Tibial artery (tissue), 4 donors: ENCODE data around the gene DRD2.

Experiments used
- DNase-seq, 2 donors: peaks; one replicate each; pipeline ENCODE4 v3.0.0-alpha.2; 2019
- H3K27ac ChIP-seq, 2 donors: fragments of 200-600 bp; sonication (generic) in 1 of 2; 1 replicate in 1 of 2; 2 replicates in 1 of 2; pipeline ENCODE4 v1.5.1; 2018 to 2019; ENCODE audit warnings: mild to moderate bottlenecking in 1 of 2
- H3K27me3 ChIP-seq, 2 donors: fragments of 200-600 bp; sonication (generic) in 1 of 2; one replicate each; pipeline versions ENCODE4 v1.5.1 to v1.6.0; 2016 to 2019
- H3K36me3 ChIP-seq, 3 donors: fragments of 200-600 bp; sonication (generic) in 2 of 3; one replicate each; pipeline ENCODE4 v1.5.1; 2016 to 2019; ENCODE audit warnings: mild to moderate bottlenecking in 2 of 3
- H3K4me1 ChIP-seq, 4 donors: fragments of 200-600 bp; sonication (generic) in 2 of 4; 1 replicate in 3 of 4; 2 replicates in 1 of 4; pipeline ENCODE4 v1.5.1; 2016 to 2019
- H3K4me3 ChIP-seq, 2 donors: fragments of 200-600 bp; sonication (generic) in 1 of 2; 1 replicate in 1 of 2; 2 replicates in 1 of 2; pipeline ENCODE4 v1.5.1; 2018 to 2019; ENCODE audit warnings: mild to moderate bottlenecking in 2 of 2
- H3K9me3 ChIP-seq, 3 donors: fragments of 200-600 bp; sonication (generic) in 1 of 3; one replicate each; pipeline ENCODE4 v1.5.1; 2016 to 2019
- CTCF ChIP-seq, 2 experiments: fragments of 200-600 bp in 1 of 2; fragments of 450-650 bp in 1 of 2; IDR thresholded peaks; one replicate each; pipeline ENCODE4 v1.5.1; 2017 to 2019; ENCODE audit warnings: antibody characterized with exemption in 2 of 2, mild to moderate bottlenecking in 1 of 2, moderate library complexity in 1 of 2
- intact Hi-C: fragments of 100-400 bp; cut with DNase I; formaldehyde crosslinking; loops from one replicate; pipeline ENCODE4 v1.15.0; 2023; ENCODE audit warnings: low total_unique reads

DRD2 gene

GRCh38 chr11:113405724-113406478 lies 69.3 kb downstream of the DRD2 start:
- Histone ChIP-seq H3K36me3 (no peaks in the 10 kb centered on the region), H3K4me3 (no peak overlapping the region), H3K9me3 (no peaks in the 10 kb centered on the region), H3K27ac (no peak overlapping the region), H3K4me1 (peaks cover 0 to 7% (median 0%) of the 10 kb centered on the region in 4 donors), H3K27me3 (no peaks in the 10 kb centered on the region)
- TF ChIP-seq CTCF (IDR thresholded peaks at IDR 0.05): no peak
- intact Hi-C loops: no loop called here
- no peak for DNase-seq

GRCh38 chr11:113404859-113405430 lies 70.3 kb downstream of the DRD2 start:
- Histone ChIP-seq H3K27me3 (no peaks in the 10 kb centered on the region), H3K27ac (no peak overlapping the region), H3K4me1 (peaks cover 0 to 7% (median 0%) of the 10 kb centered on the region in 4 donors), H3K36me3 (no peaks in the 10 kb centered on the region), H3K4me3 (no peak overlapping the region), H3K9me3 (no peaks in the 10 kb centered on the region)
- intact Hi-C loops: no loop called here
- no peak for TF ChIP-seq CTCF (IDR thresholded peaks at IDR 0.05)
- no peak for DNase-seq

GRCh38 chr11:113401718-113402117 lies 73.5 kb downstream of the DRD2 start:
- intact Hi-C loops: no loop called here

GRCh38 chr11:113400631-113401230 lies 74.5 kb downstream of the DRD2 start:
- no peaks in the 10 kb centered on the region for H3K27me3 ChIP-seq
- peaks cover 0 to 9% (median 0%) of the 10 kb centered on the region in 3 donors for H3K36me3 ChIP-seq
- intact Hi-C loops: no loop called here
- H3K4me1 ChIP-seq: peaks cover 0 to 7% (median 0%) of the 10 kb centered on the region in 4 donors
- no peak overlapping the region for H3K4me3 ChIP-seq
- DNase-seq: peak in 1 of 2 donors; percentile 34
- H3K9me3 ChIP-seq: no peaks in the 10 kb centered on the region
- H3K27ac ChIP-seq: no peak overlapping the region
- TF ChIP-seq CTCF (IDR thresholded peaks at IDR 0.05): no peak

More at GRCh38 chr11:113401718-113402117, 73.5 kb downstream of the DRD2 start:
- peaks cover 0 to 7% (median 0%) of the 10 kb centered on the region in 4 donors for H3K4me1 ChIP-seq
- H3K27me3 ChIP-seq: no peaks in the 10 kb centered on the region
- TF ChIP-seq CTCF (IDR thresholded peaks at IDR 0.05): no peak
- H3K27ac ChIP-seq: no peak overlapping the region
- H3K36me3 ChIP-seq: peaks cover 0 to 9% (median 0%) of the 10 kb centered on the region in 3 donors
- H3K9me3 ChIP-seq: no peaks in the 10 kb centered on the region
- H3K4me3 ChIP-seq: no peak overlapping the region
- DNase-seq: peak; percentile 37 to 70

- no peaks in the 10 kb centered on the region for H3K27me3 ChIP-seq
- H3K27ac ChIP-seq: no peak overlapping the region
- no peak for TF ChIP-seq CTCF (IDR thresholded peaks at IDR 0.05)
- peaks cover 0 to 9% (median 0%) of the 10 kb centered on the region in 3 donors for H3K36me3 ChIP-seq
- intact Hi-C loops: no loop called here
- peaks cover 0 to 7% (median 0%) of the 10 kb centered on the region in 4 donors for H3K4me1 ChIP-seq
- no peak overlapping the region for H3K4me3 ChIP-seq
- no peaks in the 10 kb centered on the region for H3K9me3 ChIP-seq
- peak in 1 of 2 donors; percentile 55 for DNase-seq
Observed at GRCh38 chr11:113398669-113399430, 76.3 kb downstream of the DRD2 start.
